ENCODE data around the gene VPS36.
"Not testable (repeated sequence)": the region's sequence is repeated elsewhere in the genome, so short reads cannot be mapped to it uniquely, and the experiment has no call there.

The VPS36 gene

DNA sequence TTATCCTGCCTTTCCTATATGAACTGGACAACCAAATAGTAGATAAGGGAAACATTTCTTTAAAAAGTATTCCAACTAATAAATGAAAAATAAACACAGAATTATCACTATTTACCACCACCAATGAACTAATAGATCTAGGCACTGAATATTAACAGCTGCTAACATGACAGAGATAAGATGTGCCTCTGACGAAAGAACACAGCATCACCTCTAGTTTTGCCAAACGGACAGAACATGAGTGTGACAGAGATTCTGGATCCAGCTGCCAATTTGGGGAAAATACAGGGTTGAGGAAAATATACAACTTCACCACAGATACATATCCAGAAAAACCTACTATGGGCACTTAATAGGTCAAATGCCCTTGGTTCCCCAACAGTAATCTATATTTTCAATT lies 18.0 kb downstream of the VPS36 start:
- no peak for DNase-seq

DNA sequence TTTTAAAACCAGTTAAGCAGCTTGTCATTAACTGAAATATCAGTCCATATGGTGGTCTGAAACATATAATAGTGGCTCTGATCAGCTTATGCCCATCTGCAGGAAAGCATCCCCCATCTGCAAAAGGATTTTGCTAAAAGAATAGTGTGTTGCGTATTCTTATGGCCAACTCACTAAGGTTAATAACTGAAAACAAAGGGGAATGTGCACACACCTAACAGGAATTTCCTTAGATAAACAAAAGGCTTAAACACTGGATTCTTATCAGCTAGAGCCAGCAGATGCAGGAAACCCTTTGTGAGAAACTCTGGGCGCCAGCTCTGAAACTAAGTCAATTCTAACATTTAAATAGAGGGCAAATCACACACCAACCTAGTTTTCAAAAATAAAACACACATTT lies 22.1 kb downstream of the VPS36 start:
- no peak for DNase-seq

DNA sequence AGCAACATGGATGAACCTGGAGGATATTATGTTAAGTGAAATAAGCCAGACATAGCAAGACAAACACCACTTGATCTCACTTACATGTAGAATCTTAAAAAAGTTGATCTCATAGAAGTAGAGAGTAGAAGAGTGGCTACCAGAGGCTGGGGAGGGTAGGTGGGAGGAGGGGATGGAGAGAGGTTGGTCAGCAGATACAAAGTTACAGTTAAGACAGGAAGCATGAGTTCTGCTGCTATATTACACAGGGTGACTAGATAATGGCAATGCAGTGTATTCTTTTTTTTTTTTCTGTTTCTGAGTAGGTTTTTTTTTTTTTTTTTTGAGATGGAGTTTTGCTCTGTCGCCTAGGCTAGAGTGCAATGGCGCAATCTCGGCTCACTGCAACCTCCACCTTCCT lies 29.2 kb downstream of the VPS36 start:
- DNase-seq = no peak

DNA sequence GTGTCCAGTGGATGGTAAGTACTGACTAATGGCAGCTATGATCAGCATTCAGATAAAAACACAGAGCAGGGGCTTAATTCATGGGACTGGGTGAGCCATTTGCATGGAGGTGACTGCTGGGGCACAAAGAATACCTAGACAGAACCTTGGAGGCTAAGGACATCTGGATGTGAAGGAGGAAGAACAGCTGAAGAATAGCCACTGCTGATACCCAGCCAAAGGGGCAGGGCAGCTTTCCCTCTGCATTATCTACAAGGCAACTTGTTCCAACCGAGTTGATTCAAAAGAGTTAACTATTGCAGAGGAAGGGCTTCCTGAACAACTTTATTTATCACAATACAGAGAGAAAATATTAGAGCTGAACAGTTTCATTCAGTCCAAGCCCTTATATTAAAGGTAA lies 31.4 kb downstream of the VPS36 start:
- no peak for DNase-seq

DNA sequence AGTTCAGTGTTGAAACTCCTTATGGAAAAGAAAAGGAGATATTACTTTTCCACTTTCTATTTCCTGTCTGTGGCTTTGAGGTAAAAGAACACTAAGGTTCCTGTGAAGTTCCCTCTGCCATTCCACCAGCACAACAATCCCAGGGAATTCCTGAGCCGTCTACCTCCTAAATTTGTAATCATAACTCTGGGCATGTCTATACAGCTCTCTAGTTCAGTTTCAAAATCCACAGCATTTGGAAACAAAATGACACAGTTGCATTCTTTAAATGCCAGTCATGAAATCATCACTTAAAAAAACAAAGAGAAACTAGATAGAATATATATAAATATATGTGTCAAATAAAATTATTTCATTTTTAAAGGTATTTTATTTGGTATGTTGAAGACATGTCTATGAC lies 35.5 kb downstream of the VPS36 start:
- no peak for DNase-seq

DNA sequence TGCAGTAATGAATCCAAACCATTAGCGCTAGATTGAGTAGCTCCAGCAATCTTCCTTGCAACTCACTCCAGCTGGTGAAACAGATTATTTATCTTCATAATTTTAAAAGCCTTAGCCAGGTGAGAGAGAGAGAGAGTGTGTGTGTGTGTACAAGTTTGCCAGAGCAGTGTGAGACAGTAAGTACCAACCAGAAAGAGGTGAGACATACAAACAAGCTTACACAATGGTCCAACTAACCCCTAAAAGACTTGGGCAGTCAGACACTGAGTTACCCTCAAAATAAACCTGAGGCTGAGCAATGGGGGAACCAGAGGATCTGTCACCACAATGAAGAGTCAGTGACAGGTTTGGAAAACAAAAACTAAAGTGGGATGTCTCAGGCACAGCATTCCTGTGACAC lies 36.4 kb downstream of the VPS36 start:
- DNase-seq = no peak

DNA sequence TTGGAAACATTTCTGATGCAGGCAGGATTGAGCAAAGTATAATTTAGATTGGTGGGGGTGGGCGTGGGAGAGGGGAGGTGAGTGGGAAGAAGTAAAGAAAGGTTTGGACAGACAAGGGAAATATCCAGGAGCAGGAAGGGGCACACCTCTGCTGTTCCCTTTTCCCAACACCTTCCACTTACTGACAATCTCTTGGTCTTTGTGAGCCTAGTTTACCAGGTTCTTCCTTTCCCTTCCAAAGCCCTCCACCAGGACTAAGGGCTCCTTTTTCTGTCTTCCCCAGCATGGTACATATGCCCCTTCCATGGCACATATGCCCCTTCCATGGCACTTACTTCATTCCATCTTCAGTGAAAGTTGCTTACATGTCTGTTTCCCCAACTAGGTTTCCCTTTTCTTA lies 38.3 kb downstream of the VPS36 start:
- no peak for DNase-seq

DNA sequence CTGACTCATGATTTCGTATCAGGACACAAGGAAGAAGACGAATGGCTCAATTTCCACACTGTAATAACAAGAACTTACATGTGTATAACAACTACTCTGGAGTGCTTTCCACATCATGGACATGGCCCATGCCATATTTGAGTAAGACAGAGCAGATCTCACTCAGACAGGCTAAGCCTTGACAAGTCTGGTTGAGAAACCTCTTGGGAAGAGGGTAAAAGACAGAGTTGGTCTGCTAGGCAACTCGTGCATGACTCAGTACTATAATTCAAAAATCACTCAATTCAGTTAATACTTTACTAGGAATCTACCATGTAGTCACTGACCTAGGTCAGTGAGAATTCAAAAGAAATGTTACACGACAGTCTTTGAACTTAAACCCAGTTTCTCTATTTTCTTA lies 38.8 kb downstream of the VPS36 start:
- DNase-seq = no peak

DNA sequence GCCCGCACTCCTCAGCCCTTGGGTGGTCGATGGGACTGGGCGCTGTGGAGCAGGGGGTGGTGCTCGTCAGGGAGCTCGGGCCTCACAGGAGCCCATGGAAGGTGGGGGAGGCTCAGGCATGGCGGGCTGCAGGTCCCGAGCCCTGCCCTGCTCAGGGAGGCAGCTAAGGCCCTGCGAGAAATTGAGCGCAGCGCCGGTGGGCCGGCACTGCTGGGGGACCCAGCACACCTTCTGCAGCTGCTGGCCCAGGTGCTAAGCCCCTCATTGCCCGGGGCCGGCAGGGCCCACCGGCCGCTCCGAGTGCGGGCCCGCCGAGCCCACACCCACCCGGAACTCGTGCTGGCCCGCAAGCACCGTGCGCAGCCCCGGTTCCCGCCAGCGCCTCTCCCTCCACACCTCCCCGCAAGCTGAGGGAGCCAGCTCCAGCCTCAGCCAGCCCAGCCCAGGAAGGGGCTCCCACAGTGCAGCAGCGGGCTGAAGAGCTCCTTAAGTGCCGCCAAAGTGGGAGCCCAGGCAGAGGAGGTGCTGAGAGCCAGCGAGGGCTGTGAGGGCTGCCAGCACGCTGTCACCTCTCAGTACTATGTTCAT lies 42.3 kb downstream of the VPS36 start:
- DNase-seq = not testable (repeated sequence)

DNA sequence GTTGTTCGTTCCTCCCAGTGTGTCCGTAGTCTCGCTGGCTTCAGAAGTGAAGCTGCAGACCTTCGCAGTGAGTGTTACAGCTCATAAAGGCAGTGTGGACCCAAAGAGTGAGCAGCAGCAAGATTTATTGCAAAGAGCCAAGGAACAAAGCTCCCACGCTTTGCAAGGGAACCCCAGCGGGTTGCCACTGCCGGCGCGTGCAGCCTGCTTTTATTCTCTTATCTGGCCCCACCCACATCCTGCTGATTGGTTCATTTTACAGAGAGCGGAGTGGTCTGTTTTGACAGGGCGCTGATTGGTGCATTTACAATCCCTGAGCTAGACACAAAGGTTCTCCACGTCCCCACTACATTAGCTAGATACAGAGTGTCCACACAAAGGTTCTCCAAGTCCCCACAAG lies 43.0 kb downstream of the VPS36 start:
- DNase-seq = not testable (repeated sequence)

DNA sequence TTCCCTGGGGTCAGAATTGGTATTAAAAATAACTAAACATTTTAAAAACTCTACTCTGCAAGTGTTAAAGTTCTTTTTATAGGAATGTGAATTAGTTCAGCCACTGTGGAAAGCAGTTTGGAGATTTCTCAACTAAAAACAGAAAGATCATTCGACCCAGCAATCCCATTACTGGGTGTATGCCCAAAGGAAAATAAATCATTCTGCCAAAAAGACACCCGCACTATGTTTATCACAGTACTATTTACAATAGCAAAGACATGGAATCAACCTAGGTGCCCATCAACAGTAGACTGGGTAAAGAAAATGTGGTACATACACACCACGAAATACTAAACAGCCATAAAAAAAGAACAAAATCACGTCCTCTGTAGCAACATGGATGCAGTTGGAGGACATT lies 43.8 kb downstream of the VPS36 start:
- DNase-seq = no peak

DNA sequence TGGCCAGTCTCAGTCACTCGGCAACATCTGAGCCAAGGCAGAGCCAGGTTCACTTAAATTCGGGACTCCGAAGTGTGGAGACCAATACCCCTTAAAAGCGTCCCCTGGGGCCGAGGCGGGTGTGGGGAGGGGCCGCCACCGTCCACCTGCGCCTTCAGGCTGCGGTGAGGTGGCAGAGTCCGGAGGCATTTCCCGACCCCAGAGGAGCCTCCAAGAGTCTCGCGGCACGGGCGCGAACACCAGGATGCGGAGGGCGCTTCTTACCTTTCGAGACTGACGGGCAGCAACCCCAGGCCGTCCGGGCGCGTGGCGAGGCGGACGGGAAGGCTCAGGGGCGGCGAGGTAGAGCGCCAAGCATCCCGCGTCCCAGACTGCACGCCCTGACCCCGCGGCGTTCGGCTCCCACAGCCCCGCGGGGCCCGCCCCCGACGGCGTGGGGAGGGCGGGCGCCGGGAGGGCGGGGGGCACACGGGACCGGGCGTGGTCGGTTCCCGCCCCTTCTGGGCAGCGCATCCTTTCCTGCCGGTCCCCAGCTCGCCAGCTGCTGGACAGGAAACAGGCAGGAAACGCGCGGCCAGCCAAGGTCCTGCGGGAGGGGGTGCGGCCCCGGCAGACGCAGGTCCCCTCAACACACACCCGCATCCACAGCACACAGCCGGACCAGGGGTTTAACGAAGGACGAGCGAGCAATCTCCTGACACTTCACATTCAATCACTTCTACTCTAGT lies 44.5 kb downstream of the VPS36 start, which contains the start of gene THSD1:
TSS of gene THSD1 (minus strand) at position 406 of the 728 bp plus-strand sequence. CDS start 3,572 bp downstream, outside the sequence.
- DNase-seq = no peak

DNA sequence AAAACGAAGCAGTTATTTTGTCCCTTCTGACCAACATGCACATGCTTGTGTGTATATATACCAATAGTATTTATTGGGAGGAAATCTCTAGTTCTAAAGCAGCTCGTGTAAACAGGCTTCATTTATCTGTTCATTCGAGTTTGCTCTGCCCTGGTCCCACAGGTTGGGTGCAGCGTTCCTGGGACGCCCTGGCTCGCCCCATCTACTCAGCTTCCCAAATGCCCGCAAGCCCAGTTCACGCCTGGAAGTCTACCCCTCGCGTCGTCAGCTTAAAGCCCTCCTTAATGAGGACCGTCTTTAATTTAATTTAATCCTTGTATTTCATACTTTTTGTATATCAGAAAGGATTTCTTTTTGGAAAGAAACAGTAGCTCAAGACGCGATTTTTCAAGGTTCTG lies 45.1 kb downstream of the VPS36 start:
- no peak for DNase-seq

DNA sequence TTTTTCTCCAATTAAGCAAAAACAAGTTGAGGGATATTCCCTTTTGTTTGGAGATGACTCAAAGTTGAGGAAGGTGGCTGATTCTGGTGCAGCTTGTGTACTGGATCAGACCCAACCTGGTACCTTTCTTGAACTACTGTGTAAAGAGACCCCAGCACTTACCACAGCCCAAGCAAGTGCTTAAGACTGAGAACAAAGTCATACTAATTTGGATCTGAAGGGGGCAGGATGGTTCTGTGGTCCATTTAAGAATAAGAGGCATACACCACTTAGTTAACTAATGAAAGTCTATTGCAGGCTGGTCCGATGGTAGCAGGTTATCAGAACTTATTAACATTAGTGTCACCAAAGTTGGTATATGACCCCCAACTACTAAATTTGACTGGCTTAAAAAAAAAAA lies 50.7 kb downstream of the VPS36 start:
- DNase-seq = no peak

DNA sequence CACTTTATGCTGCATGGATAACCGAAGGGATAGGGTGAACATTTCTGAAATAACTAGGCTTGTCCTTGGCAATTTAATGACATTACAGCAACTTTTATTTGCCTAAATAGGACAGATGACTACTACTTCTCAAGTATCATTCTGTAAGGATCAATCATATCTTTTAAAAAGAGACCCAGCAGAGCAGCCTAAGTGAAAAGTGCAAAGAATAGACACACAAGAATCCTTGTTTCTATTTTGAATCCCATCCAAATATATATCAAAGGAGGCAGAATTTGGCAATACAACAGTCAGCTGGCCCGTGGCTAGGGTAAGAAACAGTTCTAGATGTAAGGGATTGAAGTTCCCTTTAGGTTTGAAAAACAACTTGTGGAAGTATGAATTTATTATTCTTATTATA lies 51.4 kb downstream of the VPS36 start:
- no peak for DNase-seq

DNA sequence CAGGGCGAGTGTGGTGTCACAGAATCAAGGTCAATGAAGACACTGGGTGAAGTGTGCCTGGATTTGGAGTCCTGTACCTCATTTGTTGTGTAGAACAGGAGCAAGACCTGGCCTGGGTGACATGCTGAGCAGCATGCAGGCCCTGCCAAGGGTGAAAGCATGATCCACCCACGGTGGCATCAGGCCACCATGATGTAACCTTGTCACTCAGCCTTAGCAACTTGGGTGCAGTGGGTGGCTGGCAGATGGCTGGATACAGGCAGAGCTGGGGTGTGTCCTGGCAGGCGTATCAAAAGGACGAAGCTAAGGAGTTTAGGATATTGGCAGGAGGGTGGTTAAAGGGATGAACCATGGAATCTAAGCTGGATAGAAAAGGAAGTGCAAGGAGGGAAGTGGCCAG lies 54.7 kb downstream of the VPS36 start:
- DNase-seq = no peak

DNA sequence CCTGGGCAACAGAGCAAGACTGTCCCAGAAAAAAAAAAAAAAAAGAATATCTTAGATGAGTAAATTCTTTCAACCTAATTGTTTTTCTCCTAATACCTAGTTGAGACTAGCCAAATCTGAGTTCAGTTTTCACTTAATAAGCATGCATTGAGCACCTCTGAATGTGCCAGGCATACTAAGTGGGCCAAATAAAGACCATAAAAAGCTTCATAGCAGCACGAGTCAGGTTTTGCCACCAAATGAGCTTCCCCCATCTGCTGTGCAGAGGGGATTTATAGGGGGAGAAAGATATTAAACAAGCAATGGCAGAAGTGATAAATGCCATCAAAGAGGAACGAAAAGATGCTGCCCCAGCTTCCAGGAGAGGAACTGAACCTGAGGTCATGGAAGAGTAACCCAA lies 55.8 kb downstream of the VPS36 start:
- no peak for DNase-seq

DNA sequence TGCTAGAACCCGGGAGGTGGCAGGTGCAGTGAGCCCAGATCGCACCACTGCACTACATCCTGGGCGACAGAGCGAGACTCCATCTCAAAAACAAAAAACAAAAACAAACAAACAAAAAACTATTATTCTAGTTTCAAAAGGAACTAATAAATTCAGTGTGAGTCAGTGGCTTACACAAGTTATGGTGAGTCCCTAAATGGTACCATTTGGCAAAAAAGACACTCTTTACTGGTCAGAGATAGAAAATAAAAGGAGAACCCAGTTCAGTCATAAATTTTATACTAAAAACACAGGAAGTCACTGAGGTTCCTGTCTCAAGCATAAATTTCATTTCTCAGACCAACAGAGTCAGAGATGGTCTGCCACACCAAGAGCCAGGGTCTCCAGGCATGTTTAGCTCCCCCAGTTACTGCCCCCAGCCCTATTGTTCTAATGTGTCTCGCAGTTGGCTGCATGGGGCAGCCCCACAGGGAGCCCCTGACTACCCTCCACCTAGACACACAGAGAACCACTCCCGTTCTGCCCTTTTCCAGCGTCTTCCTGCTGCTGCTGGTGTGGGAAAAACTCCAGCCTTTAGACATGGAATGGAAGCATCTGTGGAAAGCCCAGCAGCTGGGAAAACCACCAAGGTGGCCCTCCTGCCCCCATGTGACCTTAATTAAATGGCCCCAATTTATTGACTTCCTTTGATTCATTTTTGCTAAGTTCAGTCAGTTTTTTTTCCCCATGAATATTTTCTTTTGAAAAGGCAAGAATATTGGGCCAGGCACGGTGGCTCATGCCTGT lies 56.7 kb downstream of the VPS36 start:
- DNase-seq = no peak

DNA sequence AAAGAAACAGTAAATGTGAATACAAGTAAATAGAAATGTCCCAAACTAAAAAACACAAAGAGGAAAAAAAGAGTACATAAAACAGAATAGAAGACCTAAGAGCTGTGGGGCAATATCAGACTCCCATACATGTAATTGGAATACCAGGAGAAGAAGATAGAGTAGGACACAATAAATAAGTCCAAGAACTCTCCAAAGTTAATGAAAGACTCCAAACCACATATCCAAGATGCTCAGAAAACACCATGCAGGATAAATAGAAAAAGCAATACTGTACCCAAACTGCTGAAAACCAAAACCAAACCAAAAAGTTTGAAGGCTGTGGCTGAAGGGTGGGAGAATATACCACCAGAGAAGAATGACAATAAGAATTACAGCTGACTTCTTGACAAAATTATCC lies 62.7 kb downstream of the VPS36 start:
- no peak for DNase-seq

DNA sequence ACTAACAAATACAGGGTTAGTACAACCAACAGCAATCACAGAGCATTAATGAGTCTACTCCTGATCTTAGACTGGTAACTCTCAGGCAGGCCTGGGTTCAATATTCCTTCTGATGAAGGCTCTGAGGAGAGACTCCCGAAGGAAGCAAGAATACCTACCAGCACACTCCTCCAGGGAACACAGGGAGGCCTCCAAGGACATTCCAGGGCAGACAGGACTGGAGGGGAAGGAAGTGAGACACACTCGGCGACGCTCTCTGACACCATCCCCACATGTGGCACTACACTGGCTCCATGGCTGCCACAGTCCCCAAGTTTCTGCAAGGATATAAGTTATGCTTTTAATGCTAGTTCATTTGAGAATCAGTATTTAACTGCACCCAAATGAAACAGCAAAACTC lies 64.6 kb downstream of the VPS36 start:
- no peak for DNase-seq

DNA sequence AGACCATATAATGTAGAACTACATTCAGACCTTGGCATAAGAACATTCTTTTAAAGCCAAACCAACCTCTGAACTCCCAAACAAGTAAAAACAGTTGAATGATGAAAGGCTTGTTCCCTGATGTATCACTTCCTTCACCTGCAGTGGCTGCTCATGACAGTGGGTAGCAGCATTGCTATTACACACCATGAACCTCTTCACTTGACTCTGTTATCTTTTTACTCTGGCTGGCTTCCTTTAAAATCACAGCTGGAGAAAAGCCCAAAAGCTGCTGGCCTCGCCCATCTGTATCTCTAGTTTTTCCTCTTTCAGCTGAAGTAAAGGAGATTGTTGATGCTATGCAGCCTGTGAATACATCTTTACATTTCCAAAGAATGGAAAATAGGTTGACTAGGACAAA lies 67.1 kb downstream of the VPS36 start:
- DNase-seq = no peak

DNA sequence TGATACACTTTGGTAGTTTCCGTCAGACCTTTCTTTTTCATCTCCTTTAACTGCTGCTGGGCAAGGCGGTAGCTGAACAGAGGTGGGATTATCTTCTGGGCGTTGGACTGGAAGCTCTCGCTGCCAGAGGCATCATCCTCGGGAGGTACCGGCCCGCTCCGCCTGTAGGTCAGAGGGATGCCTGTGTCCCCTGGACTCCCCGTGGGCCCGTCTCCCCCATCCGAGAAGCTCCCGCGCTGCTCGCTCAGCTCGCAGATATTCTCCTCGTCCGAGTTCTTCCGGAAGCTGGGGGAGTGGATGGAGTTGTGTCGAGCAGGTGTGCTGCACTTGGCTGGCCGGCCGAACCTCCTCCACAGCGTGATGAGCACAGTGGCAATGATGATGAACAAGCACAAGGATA lies 72.1 kb downstream of the VPS36 start:
- DNase-seq = no peak

DNA sequence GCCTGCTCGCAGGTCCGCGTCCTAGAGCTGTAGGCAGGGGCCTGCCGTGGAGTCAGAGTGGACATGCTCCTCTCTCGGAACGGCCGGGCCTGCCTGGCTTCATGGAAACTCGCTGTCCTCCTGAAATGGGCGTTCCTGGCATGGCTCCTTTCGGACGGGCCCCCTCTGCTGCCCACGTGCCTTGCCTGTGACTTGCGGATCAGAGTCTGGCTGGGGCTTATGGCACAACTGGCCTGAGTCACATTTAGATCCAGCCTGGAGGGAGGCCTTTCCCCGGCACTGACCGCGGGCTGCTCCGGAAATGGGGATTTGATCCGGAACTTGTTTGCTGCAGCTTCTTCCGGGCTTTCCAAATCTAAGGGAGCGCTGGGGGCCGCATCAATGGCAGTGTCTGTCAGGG lies 72.5 kb downstream of the VPS36 start:
- no peak for DNase-seq

DNA sequence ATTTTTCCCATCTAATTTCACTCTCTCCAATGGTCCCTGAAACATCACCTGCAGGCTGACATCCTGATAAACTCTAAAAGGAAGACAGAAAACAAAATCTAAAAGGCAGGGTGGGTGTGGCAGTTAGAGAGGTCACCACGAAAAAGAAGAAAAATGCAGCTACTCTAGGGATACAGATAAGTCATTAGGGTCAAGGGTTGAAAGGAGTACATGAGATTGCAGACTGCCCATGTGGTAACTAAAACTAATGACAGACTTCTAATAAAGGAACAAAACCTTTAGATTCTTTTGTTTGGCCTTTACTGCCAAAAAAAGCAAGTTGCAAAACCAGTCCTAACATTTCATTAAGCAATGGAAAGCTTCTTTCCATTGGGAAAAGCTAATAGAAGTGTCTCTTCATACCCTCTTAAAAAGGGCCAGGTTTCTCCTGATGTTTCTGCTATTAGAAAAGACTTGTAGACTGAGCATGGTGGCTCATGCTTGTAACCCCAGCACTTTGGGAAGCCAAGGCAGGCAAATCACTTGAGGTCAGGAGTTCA lies 75.5 kb downstream of the VPS36 start:
- no peak for DNase-seq

Data from activated CD4-positive, CD25-positive, alpha-beta regulatory T cell (primary cell).